Measurements from ENCODE around the gene CCDC175. TPM values are rescaled to one million over a fixed set of nuclear protein-coding genes. Genes with fewer than 3 reads are reported as not detected.

The CCDC175 gene
- total and polyA plus RNA-seq, 2 experiments from 2014 or later: not detected

DNA sequence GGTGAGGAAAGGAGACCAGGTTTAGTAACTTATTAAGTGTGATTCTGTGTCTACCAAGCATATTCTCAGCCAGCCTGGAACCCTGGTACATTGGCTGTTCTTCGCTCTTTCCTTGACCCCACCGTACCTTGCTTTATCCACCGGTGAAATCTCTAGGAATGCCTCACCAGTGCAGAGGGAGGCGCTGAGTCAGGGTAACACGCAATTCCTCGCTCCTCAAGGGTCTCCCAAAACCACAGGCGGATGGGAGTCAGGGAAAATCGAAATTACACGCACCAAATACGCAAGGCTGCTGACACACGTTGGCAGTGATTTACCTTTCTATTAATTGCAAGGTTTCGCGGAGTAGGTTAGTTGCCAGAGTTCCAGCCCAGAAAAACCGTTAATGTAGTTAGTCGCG lies 93.2 kb downstream of the CCDC175 start:
- TF ChIP-seq CTCF (IDR thresholded peaks at IDR 0.05; ENCODE audit: low read depth, low read length): no peak
- Histone ChIP-seq H3K4me1 (ENCODE audit: low read depth) (peaks cover 12% of the 10 kb centered on the region), H3K4me3 (peak overlapping the region; percentile 73), H3K36me3 (peaks cover 13% of the 10 kb centered on the region), H3K27ac (peak overlapping the region; percentile 89), H3K27me3 (no peaks in the 10 kb centered on the region), H3K9me3 (ENCODE audit: low read depth) (no peaks in the 10 kb centered on the region)
- DNase-seq (ENCODE audit: low read depth in 1 of 2, low spot score in 1 of 2): peak in 1 of 2 donors; percentile 65

- Histone ChIP-seq H3K9me3 (ENCODE audit: low read depth) (no peaks in the 10 kb centered on the region), H3K27me3 (no peaks in the 10 kb centered on the region), H3K4me3 (peak overlapping the region; percentile 73), H3K36me3 (peaks cover 11% of the 10 kb centered on the region), H3K4me1 (ENCODE audit: low read depth) (peaks cover 12% of the 10 kb centered on the region), H3K27ac (peak overlapping the region; percentile 31)
- no peak for TF ChIP-seq CTCF (IDR thresholded peaks at IDR 0.05; ENCODE audit: low read depth, low read length)
- DNase-seq (ENCODE audit: low read depth in 1 of 2, low spot score in 1 of 2): peak; percentile 23 to 86
Measured at GRCh38 chr14:59482541-59483331, 93.9 kb downstream of the CCDC175 start.

- H3K9me3 ChIP-seq (ENCODE audit: low read depth): no peaks in the 10 kb centered on the region
- H3K4me3 ChIP-seq: no peak overlapping the region
- H3K36me3 ChIP-seq: peaks cover 7% of the 10 kb centered on the region
- peak overlapping the region; percentile 31 for H3K27ac ChIP-seq
- H3K4me1 ChIP-seq (ENCODE audit: low read depth): peaks cover 12% of the 10 kb centered on the region
- no peak for TF ChIP-seq CTCF (IDR thresholded peaks at IDR 0.05; ENCODE audit: low read depth, low read length)
- H3K27me3 ChIP-seq: no peaks in the 10 kb centered on the region
- peak in 1 of 2 donors; percentile 76 for DNase-seq (ENCODE audit: low read depth in 1 of 2, low spot score in 1 of 2)
Measured at GRCh38 chr14:59481871-59482540, 94.6 kb downstream of the CCDC175 start.

- H3K4me3 ChIP-seq: no peak overlapping the region
- DNase-seq (ENCODE audit: low read depth in 1 of 2, low spot score in 1 of 2): no peak
- no peak overlapping the region for H3K27ac ChIP-seq
- peaks cover 12% of the 10 kb centered on the region for H3K4me1 ChIP-seq (ENCODE audit: low read depth)
- H3K36me3 ChIP-seq: peaks cover 7% of the 10 kb centered on the region
- H3K27me3 ChIP-seq: no peaks in the 10 kb centered on the region
- no peak for TF ChIP-seq CTCF (IDR thresholded peaks at IDR 0.05; ENCODE audit: low read depth, low read length)
- no peaks in the 10 kb centered on the region for H3K9me3 ChIP-seq (ENCODE audit: low read depth)
Measured at GRCh38 chr14:59481407-59481806, 95.2 kb downstream of the CCDC175 start.

DNA sequence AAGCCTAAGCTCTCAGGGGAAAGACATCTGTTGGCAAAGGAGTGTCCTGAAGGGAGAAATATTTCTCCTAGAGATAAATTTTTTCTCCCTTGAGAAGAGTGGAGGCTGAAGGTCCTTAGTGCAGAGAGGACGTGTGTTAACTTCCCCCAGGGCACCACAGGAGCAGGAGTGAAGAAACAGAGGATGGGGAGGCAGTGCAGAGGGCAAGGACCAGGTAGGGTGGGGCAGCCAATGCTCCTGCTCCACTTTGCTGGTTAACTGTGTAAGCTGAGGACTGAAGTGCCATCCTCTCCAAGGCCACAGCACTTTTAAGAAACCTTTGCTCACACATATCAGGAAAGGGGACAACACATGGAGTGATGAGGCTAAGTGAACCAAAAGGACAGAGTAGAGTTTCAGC lies 96.4 kb downstream of the CCDC175 start:
- Histone ChIP-seq H3K27ac (no peak overlapping the region), H3K4me3 (no peak overlapping the region), H3K4me1 (ENCODE audit: low read depth) (peaks cover 12% of the 10 kb centered on the region), H3K9me3 (ENCODE audit: low read depth) (no peaks in the 10 kb centered on the region), H3K36me3 (peaks cover 7% of the 10 kb centered on the region), H3K27me3 (no peaks in the 10 kb centered on the region)
- no peak for TF ChIP-seq CTCF (IDR thresholded peaks at IDR 0.05; ENCODE audit: low read depth, low read length)
- DNase-seq (ENCODE audit: low read depth in 1 of 2, low spot score in 1 of 2): no peak
